Breast epithelium (tissue), 4 donors: ENCODE results near the gene CNTNAP2. TPM values are rescaled to one million over a fixed set of nuclear protein-coding genes. Genes with fewer than 3 reads are reported as not detected.
"Not testable (repeated sequence)": the region's sequence is repeated elsewhere in the genome, so short reads cannot be mapped to it uniquely, and the experiment has no call there.

Experiments used
- DNase-seq, 2 donors: peaks; one replicate each; pipeline ENCODE4 v3.0.0-alpha.2; 2019; ENCODE audit warnings: low spot score in 2 of 2
- H3K27ac ChIP-seq, 2 donors: fragments of 200-600 bp; sonication (generic) in 1 of 2; one replicate each; pipeline ENCODE4 v1.5.1; 2016 to 2019; ENCODE audit warnings: mild to moderate bottlenecking in 1 of 2
- H3K27me3 ChIP-seq, 2 donors: fragments of 200-600 bp; sonication (generic) in 1 of 2; one replicate each; pipeline versions ENCODE4 v1.5.1 to v1.6.0; 2017 to 2019; ENCODE audit warnings: control low read depth in 1 of 2, mild to moderate bottlenecking in 1 of 2
- H3K36me3 ChIP-seq: fragments of 200-600 bp; one replicate; pipeline ENCODE4 v1.5.1; 2019
- H3K4me1 ChIP-seq, 2 donors: fragments of 200-600 bp; sonication (generic); one replicate each; pipeline ENCODE4 v1.5.1; 2016 to 2019; ENCODE audit warnings: control low read depth in 1 of 2
- H3K4me3 ChIP-seq, 3 donors: fragments of 200-600 bp; sonication (generic); 1 replicate in 2 of 3; 2 replicates in 1 of 3; pipeline ENCODE4 v1.5.1; 2016 to 2019; ENCODE audit warnings: mild to moderate bottlenecking in 3 of 3, moderate library complexity in 2 of 3
- H3K9me3 ChIP-seq, 2 donors: fragments of 200-600 bp; sonication (generic) in 1 of 2; one replicate each; pipeline ENCODE4 v1.5.1; 2016 to 2019; ENCODE audit warnings: control low read depth in 1 of 2
- CTCF ChIP-seq, 3 donors: fragments of 450-650 bp; IDR thresholded peaks; one replicate each; pipeline ENCODE4 v1.5.1; 2016 to 2017; ENCODE audit warnings: antibody characterized with exemption in 3 of 3, mild to moderate bottlenecking in 3 of 3, moderate library complexity in 3 of 3
- POLR2A ChIP-seq: fragments of 450-650 bp; IDR thresholded peaks from one replicate; pipeline ENCODE4 v1.6.1; 2016; ENCODE audit warnings: antibody characterized with exemption, mild to moderate bottlenecking, moderate library complexity
- POLR2AphosphoS5 ChIP-seq, 3 donors: sonication (generic); formaldehyde crosslinking; IDR thresholded peaks; one replicate each; pipeline ENCODE4 v1.6.1; 2017; ENCODE audit warnings: antibody characterized with exemption in 3 of 3
- intact Hi-C: fragments of 100-400 bp; cut with DNase I; formaldehyde crosslinking; loops from one replicate; pipeline ENCODE4 v1.15.1; 2023; ENCODE audit warnings: low total_unique reads
- total RNA-seq, 3 donors: library from RNA; depleted of rRNA; stranded (reverse); fragments of >200 nt; gene quantifications; one replicate each; pipeline ENCODE4 v1.1.0, GENCODE V29; 2016

The CNTNAP2 gene
- total RNA-seq, 3 donors from 2014 or later: 0.29 to 0.66 TPM; not detected in 1

- no peak for DNase-seq
- Histone ChIP-seq H3K27me3 (no peaks in the 10 kb centered on the region), H3K4me3 (no peak overlapping the region), H3K9me3 (no peaks in the 10 kb centered on the region), H3K27ac (no peak overlapping the region), H3K36me3 (no peaks in the 10 kb centered on the region), H3K4me1 (no peaks in the 10 kb centered on the region)
- intact Hi-C loops: no loop called here
- TF ChIP-seq CTCF (IDR thresholded peaks at IDR 0.05) (no peak), POLR2AphosphoS5 (IDR thresholded peaks at IDR 0.05) (no peak), POLR2A (no peak)
These were observed 2339.8 kb downstream of the CNTNAP2 start for GRCh38 chr7:148456351-148456750.

- no peak for TF ChIP-seq POLR2A
- no peak for TF ChIP-seq CTCF (IDR thresholded peaks at IDR 0.05)
- TF ChIP-seq POLR2AphosphoS5 (IDR thresholded peaks at IDR 0.05): no peak
- intact Hi-C loops: no loop called here
- no peaks in the 10 kb centered on the region for H3K36me3 ChIP-seq
- no peaks in the 10 kb centered on the region for H3K4me1 ChIP-seq
- H3K4me3 ChIP-seq: no peak overlapping the region
- no peak overlapping the region for H3K27ac ChIP-seq
- peaks cover 0 to under 1% of the 10 kb centered on the region in 2 donors for H3K9me3 ChIP-seq
- no peak for DNase-seq
- no peaks in the 10 kb centered on the region for H3K27me3 ChIP-seq
These were observed 2340.8 kb downstream of the CNTNAP2 start for GRCh38 chr7:148457310-148457921.

- no peak overlapping the region for H3K4me3 ChIP-seq
- no peaks in the 10 kb centered on the region for H3K4me1 ChIP-seq
- H3K27me3 ChIP-seq: no peaks in the 10 kb centered on the region
- peaks cover 0 to 4% of the 10 kb centered on the region in 2 donors for H3K9me3 ChIP-seq
- TF ChIP-seq POLR2A (no peak), POLR2AphosphoS5 (IDR thresholded peaks at IDR 0.05) (no peak), CTCF (IDR thresholded peaks at IDR 0.05) (no peak)
- DNase-seq: no peak
- H3K36me3 ChIP-seq: no peaks in the 10 kb centered on the region
- intact Hi-C loops: no loop called here
- H3K27ac ChIP-seq: no peak overlapping the region
These were observed 2341.7 kb downstream of the CNTNAP2 start for GRCh38 chr7:148458263-148458662.

GRCh38 chr7:148461392-148462179 is 2345.0 kb downstream of the CNTNAP2 start:
- intact Hi-C loops: no loop called here
- Histone ChIP-seq H3K4me1 (no peaks in the 10 kb centered on the region), H3K9me3 (peaks cover 0 to 4% of the 10 kb centered on the region in 2 donors), H3K27me3 (no peaks in the 10 kb centered on the region), H3K4me3 (no peak overlapping the region), H3K27ac (no peak overlapping the region), H3K36me3 (no peaks in the 10 kb centered on the region)
- DNase-seq: no peak
- no peak for TF ChIP-seq POLR2AphosphoS5 (IDR thresholded peaks at IDR 0.05)
- no peak for TF ChIP-seq CTCF (IDR thresholded peaks at IDR 0.05)
- no peak for TF ChIP-seq POLR2A

- H3K36me3 ChIP-seq, H3K4me3 ChIP-seq, DNase-seq, intact Hi-C loops, H3K27ac ChIP-seq, H3K27me3 ChIP-seq, H3K9me3 ChIP-seq, H3K4me1 ChIP-seq: not testable (repeated sequence)
These were observed 2346.2 kb downstream of the CNTNAP2 start for GRCh38 chr7:148462774-148463173.
